Renal cortex interstitium (tissue), 11 donors: ENCODE results near the gene FMNL2. TPM values are rescaled to one million over a fixed set of nuclear protein-coding genes. Genes with fewer than 3 reads are reported as not detected.
"Not testable (repeated sequence)": the region's sequence is repeated elsewhere in the genome, so short reads cannot be mapped to it uniquely, and the experiment has no call there.

Experiments
- DNase-seq, 11 donors: peaks; one replicate each; pipeline ENCODE4 v3.0.0-alpha.2; 2013; ENCODE audit warnings: low read depth in 9 of 11, low spot score in 4 of 11; ENCODE audit errors: extremely low read depth in 1 of 11
- polyA plus RNA-seq, 3 donors: library from polyadenylated mRNA; unstranded; fragments of 120-200 nt; gene quantifications; one replicate each; pipeline ENCODE4 v1.2.1, GENCODE V29; 2013; ENCODE audit not compliant: insufficient read length in 3 of 3

The FMNL2 gene
- polyA plus RNA-seq, 3 donors, result 97.2 to 118 (median 110) TPM

DNA sequence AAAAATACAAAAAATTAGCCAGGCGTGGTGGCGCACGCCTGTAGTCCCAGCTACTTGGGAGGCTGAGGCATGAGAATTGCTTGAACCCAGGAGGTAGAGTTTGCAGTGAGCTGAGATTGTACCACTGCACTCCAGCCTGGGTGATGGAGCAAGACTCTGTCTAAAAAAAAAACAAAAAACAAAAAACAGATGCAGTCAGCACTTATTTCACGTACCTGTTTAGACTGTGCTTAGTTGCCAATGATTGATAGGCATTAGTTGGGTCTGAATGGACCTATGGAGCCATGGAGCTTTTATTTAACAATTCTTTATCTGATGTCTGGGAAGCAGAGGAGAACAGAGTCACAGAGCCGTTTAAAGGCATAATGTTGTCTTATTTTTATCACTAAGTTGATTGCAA lies 139.5 kb downstream of the FMNL2 start:
- DNase-seq, result not testable (repeated sequence)

DNA sequence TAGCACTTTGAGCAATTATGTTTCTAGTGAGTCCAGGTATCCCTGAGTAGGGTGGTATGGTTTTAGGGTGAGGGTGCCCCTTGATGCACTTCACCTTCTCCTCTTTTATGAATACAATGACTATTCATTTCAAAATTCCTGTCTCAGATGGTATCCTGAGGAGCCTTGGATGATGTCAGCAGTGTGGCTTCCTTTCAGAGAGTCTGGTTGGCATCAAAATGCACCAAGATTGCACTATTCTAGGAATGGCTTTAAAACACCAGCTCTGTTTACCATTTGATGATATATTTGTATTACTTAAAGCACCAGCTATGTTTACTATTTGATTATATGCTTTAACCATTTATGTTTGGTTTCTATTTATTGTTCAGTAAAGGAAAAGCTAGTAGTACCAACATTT lies 141.0 kb downstream of the FMNL2 start:
- DNase-seq, result no peak

DNA sequence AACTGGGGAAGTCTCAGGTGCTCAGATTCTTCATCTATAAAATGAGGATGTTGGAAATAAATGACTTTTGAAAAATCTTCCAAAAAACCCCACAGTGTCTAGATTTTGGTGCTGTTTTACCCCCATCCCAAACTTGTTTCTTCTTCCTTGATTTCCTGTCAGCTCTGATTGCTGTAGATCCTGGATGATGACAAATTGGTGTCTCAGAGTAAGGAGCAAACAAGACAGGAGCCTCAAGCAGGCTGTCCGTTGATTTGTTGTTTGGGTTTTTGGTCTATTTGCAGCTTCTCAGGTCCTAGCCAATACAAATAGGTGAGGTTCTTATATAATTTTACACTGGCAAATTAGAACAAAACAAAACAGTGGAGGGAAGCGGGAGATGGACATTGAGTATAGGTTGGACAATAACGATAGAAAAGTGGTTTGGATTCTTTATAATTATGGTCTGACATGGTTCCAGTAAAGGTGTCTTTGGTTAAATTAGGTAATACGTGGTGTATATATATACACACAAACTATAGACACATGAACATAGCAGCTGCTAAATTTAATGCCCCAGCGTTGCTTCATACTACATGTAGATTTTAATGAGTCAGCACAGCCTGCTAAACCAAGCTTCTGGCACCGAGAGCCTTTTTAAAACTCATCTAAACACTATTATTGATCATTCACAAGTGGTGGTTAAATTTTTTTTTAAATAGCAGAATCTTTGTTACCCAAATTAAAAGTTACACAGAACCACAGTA lies 142.5 kb downstream of the FMNL2 start:
- no peak for DNase-seq

DNA sequence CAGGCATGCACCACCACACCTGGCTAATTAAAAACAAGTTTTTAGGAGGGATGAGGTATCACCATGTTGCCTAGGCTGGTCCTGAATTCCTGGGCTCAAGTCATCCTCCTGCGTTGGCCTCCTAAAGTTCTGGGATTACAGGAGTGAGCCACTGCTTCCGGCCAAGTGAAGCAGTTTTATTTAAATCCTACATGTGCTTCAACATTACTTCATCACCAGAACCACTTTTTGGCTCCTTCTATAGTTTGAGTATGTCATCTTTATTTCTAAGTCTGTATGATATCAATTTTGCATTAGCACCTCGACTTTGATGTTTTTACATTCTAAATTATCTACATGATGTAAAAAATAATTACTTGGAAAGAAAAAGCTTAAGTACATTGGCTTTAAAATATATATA lies 144.3 kb downstream of the FMNL2 start:
- no peak for DNase-seq

DNA sequence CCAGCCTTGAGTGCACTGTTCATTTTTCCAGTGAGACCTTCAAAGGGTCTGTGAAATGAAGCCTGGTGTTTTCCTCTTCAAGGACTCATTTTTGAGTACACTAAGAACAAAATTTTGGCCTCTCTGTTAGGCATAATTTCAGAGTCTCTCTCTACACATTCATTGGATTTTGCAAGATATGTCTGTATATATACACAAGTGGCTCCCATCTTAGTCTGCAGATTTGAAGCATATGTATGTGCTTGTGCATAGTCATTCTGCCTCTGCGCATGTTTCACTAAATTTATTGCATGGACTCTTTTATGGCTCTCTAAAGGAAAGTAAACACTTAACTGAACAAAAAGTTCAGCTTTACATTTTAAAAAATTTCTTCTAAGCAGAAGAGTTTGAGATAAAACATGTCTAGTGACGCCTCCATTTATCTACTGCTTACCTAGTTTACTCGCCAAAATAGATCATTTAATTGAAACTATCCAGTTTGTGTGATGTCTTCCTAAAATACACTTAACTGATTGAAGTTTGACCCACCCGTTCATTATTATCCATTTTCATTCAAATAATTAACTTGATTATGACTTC lies 145.9 kb downstream of the FMNL2 start:
- DNase-seq, result no peak

DNA sequence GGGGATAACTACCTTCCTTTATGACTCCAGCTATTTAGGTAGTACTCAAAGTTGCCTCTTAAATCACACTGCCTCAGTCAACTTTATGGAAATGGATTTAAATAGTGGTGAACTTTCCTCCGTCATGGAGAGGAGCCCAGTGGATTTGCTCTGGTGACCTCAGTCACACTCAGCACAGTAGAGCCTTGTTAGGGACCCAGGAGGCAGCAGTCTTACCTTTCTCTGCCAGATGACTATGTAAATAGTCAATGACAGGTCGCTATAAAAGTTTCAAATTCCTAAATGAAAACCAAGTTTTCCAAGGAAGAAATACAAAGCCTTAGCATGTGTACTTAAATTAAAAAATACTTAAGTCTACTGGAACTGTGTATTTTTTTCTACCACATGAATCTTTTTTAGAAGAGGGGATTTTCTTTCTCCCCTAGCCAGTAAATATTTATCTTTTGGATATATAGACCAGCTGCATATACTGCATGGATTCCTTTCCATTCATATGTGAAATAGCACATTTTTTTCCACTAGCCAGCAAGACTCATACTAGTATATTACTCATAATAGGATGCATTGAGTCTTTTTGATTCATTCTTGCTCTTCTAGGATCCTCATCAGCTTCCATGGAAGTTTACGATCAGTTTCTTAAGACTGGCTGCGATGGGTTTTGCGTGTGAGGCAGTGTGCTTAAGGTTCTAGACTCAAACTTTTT lies 147.1 kb downstream of the FMNL2 start:
- peak in 1 of 11 donors; percentile 50 for DNase-seq

DNA sequence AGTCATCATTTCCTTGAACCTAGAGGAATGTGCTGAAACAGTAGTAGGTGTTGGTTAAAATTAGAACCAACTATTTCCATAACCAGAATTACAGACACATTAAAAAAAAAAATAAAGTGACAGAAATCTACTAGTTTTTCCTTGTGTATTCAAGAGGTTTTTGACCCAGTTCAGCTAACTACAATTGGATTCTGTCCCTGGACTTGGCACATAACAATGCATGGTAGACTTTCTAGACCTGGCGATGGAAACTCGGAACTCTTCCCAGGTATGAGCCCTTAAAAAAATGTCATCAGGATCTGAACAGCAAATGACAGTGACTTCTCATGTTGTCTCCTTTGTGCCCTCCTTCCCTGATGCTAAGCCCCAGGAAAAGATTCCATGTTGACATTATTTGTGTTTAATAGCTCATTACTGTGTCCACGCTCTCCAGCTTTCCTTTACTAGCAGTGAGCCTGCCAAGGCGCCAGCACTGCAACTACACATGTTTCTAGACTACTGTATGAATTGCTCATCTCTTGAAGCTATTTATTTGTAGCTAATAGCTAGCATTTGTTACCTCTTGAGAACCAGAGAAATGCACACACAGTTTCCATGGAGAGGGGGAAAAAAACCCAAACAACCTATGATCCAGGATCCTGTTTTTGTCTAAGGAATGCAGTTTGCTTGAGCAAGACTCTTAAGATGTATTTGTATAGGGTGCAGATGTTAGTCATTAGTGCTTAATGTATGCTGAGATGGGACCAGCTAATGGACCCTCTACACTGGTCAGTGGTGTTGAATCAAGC lies 148.5 kb downstream of the FMNL2 start:
- no peak for DNase-seq

DNA sequence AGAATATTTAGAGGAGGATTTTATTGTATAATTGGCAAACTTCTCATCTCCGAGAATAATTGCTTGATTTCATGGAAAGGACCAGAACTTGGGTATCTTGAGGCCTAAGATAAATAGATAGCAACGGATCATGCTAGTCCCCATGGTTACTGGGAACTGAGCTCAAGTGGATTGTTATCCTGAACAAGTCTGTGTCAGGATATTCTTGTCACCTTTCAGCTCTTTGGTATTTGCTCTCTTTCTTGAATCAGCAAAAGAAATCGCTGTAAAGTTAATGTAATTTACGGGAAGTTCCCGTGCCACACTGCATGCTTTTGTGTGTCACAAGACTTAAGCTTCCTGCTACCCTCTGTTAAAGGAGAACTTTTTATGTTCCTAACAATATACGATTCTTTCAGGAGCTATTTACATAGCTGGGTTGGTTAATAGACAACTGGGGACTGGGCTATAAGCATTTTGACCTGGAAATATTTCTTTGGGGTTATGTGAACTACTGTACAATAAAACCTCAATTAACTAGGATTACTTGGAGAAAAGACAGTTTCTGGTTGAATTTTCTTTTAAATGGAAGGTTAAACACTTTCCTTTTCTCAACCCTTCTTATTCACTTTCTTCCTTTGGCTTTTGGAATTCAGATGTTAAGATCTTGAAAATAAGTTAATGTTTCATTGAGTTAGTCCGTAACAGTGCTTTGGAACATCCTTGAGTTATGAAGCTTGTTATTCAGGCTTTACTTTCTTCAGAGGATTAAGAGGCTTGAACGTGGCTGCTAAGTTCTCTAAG lies 151.2 kb downstream of the FMNL2 start:
- peak in 2 of 11 donors; percentile 68 to 79 for DNase-seq

DNA sequence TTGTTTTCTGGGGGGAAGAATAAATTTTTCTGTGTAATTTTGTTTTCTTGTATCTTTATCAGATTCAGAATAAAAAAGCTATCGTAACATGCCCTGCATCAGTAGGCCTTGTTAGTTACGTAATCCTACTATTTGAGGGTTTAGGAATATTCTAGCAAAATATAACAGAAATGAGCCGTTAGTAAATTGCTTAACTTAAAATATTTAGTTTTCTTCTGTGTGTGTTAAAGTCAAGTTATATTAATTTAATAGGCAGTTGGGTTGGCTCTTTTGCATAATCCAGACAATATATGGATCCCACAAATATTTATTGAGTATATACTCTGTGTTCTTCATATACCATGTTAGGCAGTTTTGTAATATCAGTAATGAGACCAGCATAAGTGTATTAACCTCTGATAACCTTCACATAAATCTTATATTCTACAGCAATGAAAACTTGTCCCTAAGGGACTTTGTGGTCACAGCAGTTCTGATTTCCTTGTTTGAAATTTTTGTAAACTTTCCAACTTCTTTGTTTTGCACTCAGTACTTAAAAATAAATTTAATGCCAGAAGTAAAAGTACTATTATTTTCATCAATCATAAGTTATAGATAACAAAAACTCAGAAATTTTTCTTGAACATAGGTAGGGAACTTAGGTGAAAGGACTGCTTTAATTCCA lies 151.9 kb downstream of the FMNL2 start:
- no peak for DNase-seq

DNA sequence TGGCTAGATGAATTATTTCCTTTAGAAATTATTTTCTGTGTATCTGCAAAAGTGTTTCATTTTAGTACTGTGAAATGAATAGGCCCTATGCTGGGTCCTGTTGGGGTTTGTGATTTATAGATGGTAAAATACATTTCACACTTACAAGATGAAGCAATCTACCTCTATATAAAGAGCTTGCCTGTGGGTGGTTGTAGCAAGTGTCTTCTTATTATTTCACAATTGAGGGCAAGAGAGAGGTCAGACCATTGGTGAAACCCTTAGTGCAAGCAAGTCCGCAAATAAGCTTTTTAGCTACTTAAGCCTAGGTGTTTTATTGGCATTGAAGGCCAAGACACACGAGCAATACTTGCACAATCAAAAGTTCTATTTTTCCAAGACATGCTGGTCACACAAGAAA lies 153.1 kb downstream of the FMNL2 start:
- DNase-seq, result no peak

DNA sequence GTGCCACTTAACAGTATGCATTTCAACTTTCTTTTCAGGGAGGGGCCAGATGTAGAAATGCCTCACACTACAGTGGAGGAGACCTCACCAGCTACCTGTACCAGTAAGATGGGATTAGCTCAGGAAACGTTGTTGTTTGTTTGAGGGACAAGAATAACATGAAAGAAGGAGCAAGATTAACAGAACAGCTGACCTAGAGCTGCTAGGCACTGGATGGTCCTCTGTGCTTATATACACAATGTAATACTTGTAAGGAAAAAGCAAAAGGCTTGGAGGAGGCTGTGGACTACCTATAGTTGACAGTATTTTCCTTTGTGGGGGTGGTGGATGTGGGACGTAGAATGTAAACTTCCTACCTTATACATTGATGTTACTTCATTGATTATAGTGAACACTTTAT lies 154.4 kb downstream of the FMNL2 start:
- no peak for DNase-seq

DNA sequence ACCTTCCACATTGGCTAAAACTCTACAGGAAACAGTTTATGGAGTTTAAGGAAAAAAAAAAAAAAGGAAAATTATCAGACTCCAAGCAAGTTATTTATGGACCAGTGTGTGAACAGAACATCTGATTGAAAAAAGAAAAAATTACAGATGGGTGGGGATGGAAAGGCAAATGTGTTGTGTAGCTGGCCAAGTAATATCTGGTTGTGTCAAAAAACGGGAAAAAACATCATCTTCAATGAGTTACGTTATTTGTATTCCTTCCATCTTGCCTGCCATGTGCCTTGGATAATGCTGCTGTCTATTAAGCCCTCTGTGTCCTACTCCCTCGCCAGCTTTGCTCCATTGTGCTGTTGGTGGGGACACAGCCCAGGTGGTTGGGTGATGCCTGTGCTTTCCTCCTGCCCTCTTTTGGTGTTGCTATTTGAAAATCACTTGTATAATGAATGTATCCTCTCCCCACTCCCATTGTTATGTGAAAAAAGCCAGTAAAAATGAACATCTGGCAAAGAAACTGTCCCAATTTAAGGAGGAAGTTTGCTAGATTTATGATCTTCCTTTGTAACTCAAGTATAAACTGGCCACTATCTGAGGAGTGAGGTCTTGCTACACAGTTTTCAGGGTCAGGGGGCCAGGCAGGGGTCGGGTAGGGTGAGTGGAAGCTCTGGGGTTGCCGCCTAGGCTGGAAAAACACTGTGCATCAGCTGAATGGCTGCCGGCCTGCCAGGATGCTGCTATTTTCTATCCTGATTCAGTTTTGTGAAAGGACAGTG lies 155.9 kb downstream of the FMNL2 start:
- DNase-seq, result peak in 3 of 11 donors; percentile 33 to 56 (median 37)

DNA sequence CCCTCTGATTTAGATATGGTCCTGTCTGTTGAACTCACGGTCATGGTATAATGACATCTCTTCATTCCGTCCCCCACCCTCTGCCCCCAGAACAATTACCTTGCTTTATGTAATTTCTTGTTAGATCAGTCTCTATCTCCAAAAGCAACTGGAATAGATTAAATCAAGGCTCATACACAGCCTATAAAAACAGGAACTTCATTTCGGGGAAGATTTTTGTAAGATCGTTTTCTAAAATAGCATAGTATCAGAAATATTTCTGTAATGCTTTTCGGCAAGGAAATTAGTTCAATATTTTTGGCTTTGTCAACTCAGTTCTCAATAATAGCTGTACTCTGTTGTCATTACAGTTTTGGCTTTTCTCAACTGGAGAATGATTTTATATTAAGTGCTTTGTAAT lies 157.2 kb downstream of the FMNL2 start:
- DNase-seq, result no peak

DNA sequence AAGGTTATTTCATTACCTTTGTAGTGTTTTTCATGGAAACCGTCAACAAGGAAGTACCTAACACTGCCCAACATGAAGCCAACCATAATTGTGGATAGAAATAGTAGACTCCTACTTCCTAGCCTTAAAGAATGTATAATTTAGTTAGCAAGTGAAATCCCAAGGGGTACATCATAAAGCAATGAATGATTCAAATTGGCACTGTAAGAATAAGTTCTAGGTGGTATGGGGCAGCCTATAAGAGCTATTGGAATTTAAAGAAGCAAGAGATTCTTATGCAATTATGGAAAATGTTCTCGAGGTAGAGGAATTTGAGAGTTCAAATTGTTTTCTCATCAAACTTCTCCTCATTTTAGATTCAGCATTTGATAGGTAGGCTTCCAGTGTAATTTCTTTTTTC lies 157.9 kb downstream of the FMNL2 start:
- DNase-seq, result no peak

DNA sequence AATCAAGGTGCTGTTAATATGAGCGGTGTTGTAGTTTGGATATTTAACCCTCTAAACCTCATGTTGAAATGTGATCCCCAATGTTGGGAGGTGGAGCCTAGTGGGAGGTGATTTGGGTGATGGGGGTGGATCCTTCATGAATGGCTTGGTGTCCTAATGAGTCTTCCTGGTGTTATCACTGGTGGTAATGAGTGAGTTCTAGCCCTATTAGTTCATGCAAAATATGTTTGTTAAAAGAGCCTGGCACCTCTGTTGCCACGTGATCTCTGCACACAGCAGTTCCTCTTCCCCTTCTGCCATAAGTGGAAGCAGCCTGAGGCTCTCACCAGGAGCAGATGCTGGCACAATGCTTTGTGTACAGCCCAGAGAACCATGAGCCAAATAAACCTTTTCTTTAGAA lies 158.4 kb downstream of the FMNL2 start:
- DNase-seq, result no peak

DNA sequence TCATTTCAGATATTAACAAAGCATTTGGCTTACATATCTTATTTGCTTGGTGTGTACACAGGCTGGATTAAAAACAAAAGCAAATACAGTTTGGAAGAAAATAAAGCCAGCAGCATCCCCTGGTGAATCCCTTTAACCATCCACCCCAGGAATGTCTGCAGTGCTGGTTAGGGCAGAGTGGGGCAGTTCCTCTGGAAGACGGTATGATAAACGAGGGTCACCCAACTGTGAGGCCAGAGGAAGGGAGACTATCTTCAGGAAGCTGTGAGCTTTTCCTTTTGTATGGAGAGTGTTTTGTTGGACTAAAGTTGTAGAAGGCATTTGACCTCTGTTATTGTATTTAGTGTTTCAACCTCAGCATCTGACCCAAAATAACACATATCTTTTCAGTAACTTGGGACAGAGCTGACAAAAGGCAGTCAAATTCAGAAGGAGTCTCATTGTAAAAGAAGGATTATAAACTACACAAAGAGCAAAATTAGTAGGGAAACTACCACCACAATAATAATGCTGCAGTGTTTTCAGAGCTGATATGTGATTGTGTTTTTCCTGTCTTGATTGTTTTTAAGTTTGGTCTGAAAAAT lies 159.1 kb downstream of the FMNL2 start:
- no peak for DNase-seq

DNA sequence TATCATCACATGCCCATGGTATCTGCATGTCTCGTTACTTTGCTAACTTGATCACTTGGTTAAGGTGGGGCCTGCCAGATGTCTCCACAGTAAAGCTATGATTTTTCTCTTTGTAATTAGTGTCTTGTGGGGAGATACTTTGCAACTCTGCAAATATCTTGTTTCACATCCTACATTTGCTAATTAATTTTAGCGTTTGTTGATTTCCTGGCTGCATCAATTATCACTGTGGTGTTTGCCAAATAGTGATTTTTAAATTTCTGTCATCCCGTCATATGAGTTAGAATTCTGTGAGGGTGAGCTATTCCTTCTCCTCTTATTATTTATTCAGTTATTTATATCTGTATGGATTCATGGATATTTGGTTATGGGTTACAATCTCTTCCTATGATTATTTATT lies 161.4 kb downstream of the FMNL2 start:
- DNase-seq, result no peak
